GM23338 (cell line): ENCODE results near the gene NFS1. TPM values are rescaled to one million over a fixed set of nuclear protein-coding genes. Genes with fewer than 3 reads are reported as not detected.

Experiments used
- CREB1 ChIP-seq: fragments of 250-450 bp; sonication (Bioruptor Pico); IDR thresholded peaks from 2 replicates; pipeline ENCODE4 v1.5.0; 2020; ENCODE audit warnings: low read depth, mild to moderate bottlenecking, moderate library complexity
- JUNB ChIP-seq: IDR thresholded peaks from one replicate; pipeline ENCODE4 v1.6.1; 2016; ENCODE audit warnings: antibody characterized with exemption; ENCODE audit not compliant: unreplicated experiment
- POLR2AphosphoS5 ChIP-seq: IDR thresholded peaks from 2 replicates; pipeline ENCODE4 v1.6.1; 2016; ENCODE audit warnings: antibody characterized with exemption, low read depth
- STAT1 ChIP-seq: IDR thresholded peaks from one replicate; pipeline ENCODE4 v1.6.1; 2016; ENCODE audit warnings: antibody characterized with exemption; ENCODE audit not compliant: unreplicated experiment
- ZNF114 ChIP-seq: fragments of 250-450 bp; sonication (Bioruptor Pico); IDR thresholded peaks from 2 replicates; pipeline ENCODE4 v1.5.0; 2020; ENCODE audit warnings: mild to moderate bottlenecking, moderate library complexity
- ZNF462 ChIP-seq: fragments of 250-450 bp; sonication (Bioruptor Pico); IDR thresholded peaks from 2 replicates; pipeline ENCODE4 v1.5.0; 2020; ENCODE audit warnings: mild to moderate bottlenecking, moderate library complexity
- polyA plus RNA-seq: library from polyadenylated mRNA; unstranded; fragments of >200 nt; fragmentation: Nextera tagmentation; extraction: Ambion mirVana; gene quantifications from 2 replicates; pipeline ENCODE4 v1.2.1, GENCODE V29; 2016
- total RNA-seq: library from RNA; depleted of rRNA; stranded (reverse); fragments of >200 nt; shearing (Covaris generic); gene quantifications from 2 replicates; pipeline ENCODE4 v1.2.3, GENCODE V29; 2014
- TF ChIP-seq, protein P1 (sequence below): IDR thresholded peaks from 2 replicates; pipeline ENCODE4 v1.6.1; 2016; ENCODE audit warnings: antibody characterized with exemption

The NFS1 gene
- total and polyA plus RNA-seq, 2 experiments from 2014 or later, result 22.8 to 35.7 TPM

DNA sequence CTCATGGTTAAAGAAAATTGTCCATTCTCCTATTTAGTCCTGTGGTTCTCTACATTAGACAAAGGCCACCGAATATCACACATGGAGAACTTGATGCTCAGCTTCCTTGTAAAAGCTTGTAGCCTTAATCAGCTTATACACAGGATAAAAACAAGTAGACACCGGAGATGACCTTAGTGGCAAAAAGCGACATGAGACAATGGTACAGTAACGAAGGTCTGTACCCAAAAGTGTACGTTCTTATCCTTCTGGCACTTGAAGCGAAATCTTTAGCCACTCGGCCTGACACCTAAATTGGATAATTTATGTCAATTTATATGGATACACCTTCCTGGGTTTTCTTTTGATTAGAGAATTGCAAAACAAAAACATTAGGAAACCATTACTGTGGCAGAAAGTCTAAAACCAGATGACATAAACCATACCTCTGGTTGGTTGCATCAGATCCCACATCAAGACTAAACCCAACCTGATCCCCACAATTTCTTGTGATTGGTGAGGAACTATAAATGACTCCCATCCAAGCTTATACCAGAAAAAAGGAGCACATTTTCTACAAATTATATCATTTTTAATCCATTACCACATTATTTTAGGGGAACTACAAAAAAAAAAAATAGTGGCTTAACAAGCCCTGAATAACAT lies 36.8 kb upstream of the NFS1 start (continued):
- TF ChIP-seq, protein P1, sequence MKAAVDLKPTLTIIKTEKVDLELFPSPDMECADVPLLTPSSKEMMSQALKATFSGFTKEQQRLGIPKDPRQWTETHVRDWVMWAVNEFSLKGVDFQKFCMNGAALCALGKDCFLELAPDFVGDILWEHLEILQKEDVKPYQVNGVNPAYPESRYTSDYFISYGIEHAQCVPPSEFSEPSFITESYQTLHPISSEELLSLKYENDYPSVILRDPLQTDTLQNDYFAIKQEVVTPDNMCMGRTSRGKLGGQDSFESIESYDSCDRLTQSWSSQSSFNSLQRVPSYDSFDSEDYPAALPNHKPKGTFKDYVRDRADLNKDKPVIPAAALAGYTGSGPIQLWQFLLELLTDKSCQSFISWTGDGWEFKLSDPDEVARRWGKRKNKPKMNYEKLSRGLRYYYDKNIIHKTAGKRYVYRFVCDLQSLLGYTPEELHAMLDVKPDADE, result no peak
- TF ChIP-seq ZNF462 (CRISPR knock-in tag) (no peak), JUNB (no peak), POLR2AphosphoS5 (no peak), ZNF114 (CRISPR knock-in tag) (no peak), CREB1 (CRISPR knock-in tag) (no peak), STAT1 (no peak)
